ENCODE measurements around the gene PDK2.
A peak's percentile ranks its signal among the peaks of the same experiment; 100 is the strongest.

PDK2 gene

DNA sequence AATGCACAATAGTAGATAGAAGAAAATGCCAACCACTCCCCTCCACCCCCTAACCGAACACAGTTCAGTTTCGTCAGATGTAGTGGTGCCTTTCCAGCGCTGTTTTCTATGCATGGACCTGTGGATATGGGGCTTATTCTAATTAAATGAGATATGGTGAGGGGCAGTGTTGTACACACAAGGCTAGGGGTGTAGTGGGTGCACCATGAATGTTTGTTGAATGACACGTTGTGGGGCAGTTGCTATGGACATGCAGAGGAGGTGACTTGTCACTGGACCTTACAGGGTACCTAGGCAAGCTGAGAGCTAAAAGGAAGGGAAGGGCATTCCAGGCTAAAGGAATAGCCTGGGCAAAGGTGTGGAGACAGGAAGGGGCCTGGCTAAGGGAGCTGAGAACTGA lies 3.4 kb downstream of the PDK2 start:
- TF ChIP-seq, protein P1, sequence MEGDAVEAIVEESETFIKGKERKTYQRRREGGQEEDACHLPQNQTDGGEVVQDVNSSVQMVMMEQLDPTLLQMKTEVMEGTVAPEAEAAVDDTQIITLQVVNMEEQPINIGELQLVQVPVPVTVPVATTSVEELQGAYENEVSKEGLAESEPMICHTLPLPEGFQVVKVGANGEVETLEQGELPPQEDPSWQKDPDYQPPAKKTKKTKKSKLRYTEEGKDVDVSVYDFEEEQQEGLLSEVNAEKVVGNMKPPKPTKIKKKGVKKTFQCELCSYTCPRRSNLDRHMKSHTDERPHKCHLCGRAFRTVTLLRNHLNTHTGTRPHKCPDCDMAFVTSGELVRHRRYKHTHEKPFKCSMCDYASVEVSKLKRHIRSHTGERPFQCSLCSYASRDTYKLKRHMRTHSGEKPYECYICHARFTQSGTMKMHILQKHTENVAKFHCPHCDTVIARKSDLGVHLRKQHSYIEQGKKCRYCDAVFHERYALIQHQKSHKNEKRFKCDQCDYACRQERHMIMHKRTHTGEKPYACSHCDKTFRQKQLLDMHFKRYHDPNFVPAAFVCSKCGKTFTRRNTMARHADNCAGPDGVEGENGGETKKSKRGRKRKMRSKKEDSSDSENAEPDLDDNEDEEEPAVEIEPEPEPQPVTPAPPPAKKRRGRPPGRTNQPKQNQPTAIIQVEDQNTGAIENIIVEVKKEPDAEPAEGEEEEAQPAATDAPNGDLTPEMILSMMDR (IDR thresholded peaks at IDR 0.05), result no peak
- no peak for DNase-seq (ENCODE audit: low spot score)
- Histone ChIP-seq H3K4me3 (no peak overlapping the region), H3K27ac (peak overlapping the region; percentile 18 to 32)

- TF ChIP-seq, protein P1 (IDR thresholded peaks at IDR 0.05), result no peak
- DNase-seq (ENCODE audit: low spot score), result no peak
- Histone ChIP-seq H3K27ac (peak overlapping the region; percentile 18 to 32), H3K4me3 (no peak overlapping the region)
Measured at GRCh38 chr17:50099003-50099402, 3.9 kb downstream of the PDK2 start.

DNA sequence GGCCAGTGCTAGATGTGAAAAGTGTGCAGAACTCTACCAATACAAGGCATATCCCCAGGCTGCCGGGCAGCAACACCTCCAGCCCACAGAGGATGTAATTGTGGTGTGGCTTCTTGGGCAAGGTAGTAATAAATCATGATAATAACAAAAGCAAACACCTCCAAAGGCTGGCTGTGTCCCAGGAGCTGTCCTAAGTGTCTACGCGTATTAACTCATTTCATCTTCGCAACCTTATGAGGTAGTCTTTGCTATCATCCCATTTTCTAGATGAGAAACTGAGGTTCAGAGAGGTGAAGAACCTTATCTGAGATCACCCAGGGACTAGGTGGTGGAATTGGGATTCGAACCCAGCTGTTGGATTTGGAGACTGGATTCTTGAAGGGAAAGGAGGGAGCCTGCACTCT lies 5.3 kb downstream of the PDK2 start:
- Histone ChIP-seq H3K4me3 (no peak overlapping the region), H3K27ac (peak overlapping the region; percentile 58 to 89)
- TF ChIP-seq, protein P1 (IDR thresholded peaks at IDR 0.05), result no peak
- no peak for DNase-seq (ENCODE audit: low spot score)

- peak overlapping the region; percentile 33 for H3K4me3 ChIP-seq
Measured at GRCh38 chr17:50100921-50101345, 5.8 kb downstream of the PDK2 start.

GRCh38 chr17:50101346-50102163 lies 6.4 kb downstream of the PDK2 start:
- Histone ChIP-seq H3K27ac (peak overlapping the region; percentile 74 to 89), H3K4me3 (peak overlapping the region; percentile 33)
- no peak for DNase-seq (ENCODE audit: low spot score)
- TF ChIP-seq, protein P1 (IDR thresholded peaks at IDR 0.05), result no peak

More at GRCh38 chr17:50100921-50101345, 5.8 kb downstream of the PDK2 start:
- DNase-seq (ENCODE audit: low spot score), result no peak
- TF ChIP-seq, protein P1 (IDR thresholded peaks at IDR 0.05), result no peak
- H3K27ac ChIP-seq, result peak overlapping the region; percentile 74 to 89

DNA sequence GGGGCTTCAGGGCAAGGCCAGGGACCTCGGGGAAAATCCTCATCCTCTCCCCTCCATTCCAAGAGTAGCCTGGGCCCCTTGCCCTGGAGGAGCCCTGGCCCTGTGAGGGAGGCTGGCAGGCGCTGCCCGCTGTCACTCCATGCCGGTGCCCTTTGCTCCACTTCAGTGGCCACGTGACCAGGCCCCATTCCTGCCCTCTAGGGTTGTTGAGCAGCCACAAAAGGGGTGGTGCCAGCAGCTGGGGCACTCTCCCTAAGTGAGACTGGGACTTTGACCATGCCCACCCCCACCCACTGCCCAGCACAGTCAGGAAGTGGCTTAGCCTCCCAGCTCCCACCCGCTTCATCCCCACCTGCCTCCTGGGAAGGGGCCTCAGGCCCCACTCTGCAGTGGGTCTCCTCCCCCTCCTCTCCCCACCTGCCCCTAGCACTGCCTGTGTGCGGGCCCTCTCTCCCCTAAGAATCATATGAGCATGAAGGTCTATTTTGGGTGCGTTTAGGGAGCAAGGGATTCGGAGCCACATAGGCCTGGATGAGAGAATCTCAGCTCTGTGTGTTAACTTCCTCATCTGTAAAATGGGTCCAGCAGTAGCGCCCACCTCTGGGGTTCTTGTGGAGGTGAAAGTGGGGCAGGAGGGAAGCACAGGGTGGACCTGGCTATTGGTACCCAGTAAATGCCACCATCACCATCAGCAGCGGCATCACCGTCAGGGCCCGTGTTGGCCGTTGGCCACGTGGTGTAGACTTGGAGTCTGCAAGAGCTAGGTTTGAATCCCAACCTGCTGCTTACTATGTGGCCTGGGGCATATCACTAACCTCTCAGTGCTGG lies 7.2 kb downstream of the PDK2 start:
- TF ChIP-seq, protein P1 (IDR thresholded peaks at IDR 0.05), result no peak
- peak overlapping the region; percentile 74 to 89 for H3K27ac ChIP-seq
- H3K4me3 ChIP-seq, result peak overlapping the region; percentile 33
- DNase-seq (ENCODE audit: low spot score), result peak; percentile 90

Data from coronary artery (tissue), 2 donors.